ENCODE data around the gene SIGLEC12. TPM values are rescaled to one million over a fixed set of nuclear protein-coding genes. Genes with fewer than 3 reads are reported as not detected.

Gene SIGLEC12
- total RNA-seq, 1 donor from 2014 or later: not detected

- peaks cover 3% of the 10 kb centered on the region for H3K9me3 Mint-ChIP-seq
- H3K4me1 Mint-ChIP-seq: no peaks in the 10 kb centered on the region
- no peak overlapping the region for H3K4me3 Mint-ChIP-seq
- DNase-seq (ENCODE audit: low read depth, low spot score): no peak
- peaks cover 57% of the 10 kb centered on the region for H3K27me3 Mint-ChIP-seq (ENCODE audit: low read depth)
- no peak overlapping the region for H3K27ac Mint-ChIP-seq (ENCODE audit: unreplicated experiment)
- no peaks in the 10 kb centered on the region for H3K36me3 Mint-ChIP-seq (ENCODE audit: low read depth)
- no peak for TF ChIP-seq CTCF (conservative IDR thresholded peaks at IDR 0.05)
Measured at GRCh38 chr19:51521357-51521756, 19.8 kb upstream of the SIGLEC12 start.

GRCh38 chr19:51520728-51521127 is 19.1 kb upstream of the SIGLEC12 start:
- no peaks in the 10 kb centered on the region for H3K36me3 Mint-ChIP-seq (ENCODE audit: low read depth)
- no peak for TF ChIP-seq CTCF (conservative IDR thresholded peaks at IDR 0.05)
- no peaks in the 10 kb centered on the region for H3K4me1 Mint-ChIP-seq
- H3K4me3 Mint-ChIP-seq: no peak overlapping the region
- no peak for DNase-seq (ENCODE audit: low read depth, low spot score)
- no peak overlapping the region for H3K27ac Mint-ChIP-seq (ENCODE audit: unreplicated experiment)
- peaks cover 3% of the 10 kb centered on the region for H3K9me3 Mint-ChIP-seq
- H3K27me3 Mint-ChIP-seq (ENCODE audit: low read depth): peaks cover 56% of the 10 kb centered on the region

DNA sequence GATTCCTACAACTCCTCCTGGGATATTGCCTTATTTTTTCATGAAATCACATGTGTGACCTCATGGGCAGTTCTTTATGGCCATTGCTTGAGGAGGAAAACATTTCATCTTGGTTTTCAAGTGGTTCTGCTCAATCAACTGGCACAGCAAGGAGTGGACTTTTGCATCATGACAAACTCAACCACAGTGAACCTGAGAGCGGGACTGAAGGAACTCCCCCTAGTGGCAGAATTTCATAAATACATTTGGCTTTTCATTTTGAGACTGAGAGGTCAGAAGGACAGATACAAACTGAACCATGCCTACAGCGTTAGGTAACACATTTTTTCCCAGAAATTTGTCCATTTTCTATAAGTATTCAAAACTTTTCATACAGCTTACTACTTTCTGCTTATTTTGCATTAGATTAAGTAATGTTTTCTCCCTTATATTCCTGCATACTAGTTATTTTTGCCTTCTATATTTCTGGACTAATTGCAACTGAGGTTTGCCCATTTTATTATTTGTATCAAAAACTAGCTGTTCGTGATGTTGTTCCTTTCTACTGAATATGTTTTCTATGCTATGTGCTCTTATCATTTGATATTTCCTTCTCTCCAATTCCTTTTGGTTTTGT is 13.4 kb upstream of the SIGLEC12 start:
- Mint-ChIP-seq H3K36me3 (ENCODE audit: low read depth) (no peaks in the 10 kb centered on the region), H3K27me3 (ENCODE audit: low read depth) (peaks cover 65% of the 10 kb centered on the region), H3K4me1 (no peaks in the 10 kb centered on the region), H3K9me3 (peaks cover 3% of the 10 kb centered on the region), H3K4me3 (no peak overlapping the region), H3K27ac (ENCODE audit: unreplicated experiment) (no peak overlapping the region)
- peak; percentile 80 for TF ChIP-seq CTCF (conservative IDR thresholded peaks at IDR 0.05)
- peak; percentile 6 for DNase-seq (ENCODE audit: low read depth, low spot score)

- peaks cover 67% of the 10 kb centered on the region for H3K27me3 Mint-ChIP-seq (ENCODE audit: low read depth)
- DNase-seq (ENCODE audit: low read depth, low spot score): no peak
- TF ChIP-seq CTCF (conservative IDR thresholded peaks at IDR 0.05): no peak
- no peak overlapping the region for H3K27ac Mint-ChIP-seq (ENCODE audit: unreplicated experiment)
- H3K36me3 Mint-ChIP-seq (ENCODE audit: low read depth): no peaks in the 10 kb centered on the region
- H3K9me3 Mint-ChIP-seq: peaks cover 3% of the 10 kb centered on the region
- no peaks in the 10 kb centered on the region for H3K4me1 Mint-ChIP-seq
- no peak overlapping the region for H3K4me3 Mint-ChIP-seq
Measured at GRCh38 chr19:51513968-51514367, 12.4 kb upstream of the SIGLEC12 start.

GRCh38 chr19:51511353-51511752 is 9.8 kb upstream of the SIGLEC12 start:
- Mint-ChIP-seq H3K27me3 (ENCODE audit: low read depth) (peaks cover 70% of the 10 kb centered on the region), H3K4me3 (no peak overlapping the region), H3K4me1 (no peaks in the 10 kb centered on the region), H3K36me3 (ENCODE audit: low read depth) (no peaks in the 10 kb centered on the region), H3K27ac (ENCODE audit: unreplicated experiment) (no peak overlapping the region), H3K9me3 (no peaks in the 10 kb centered on the region)
- peak; percentile 44 for TF ChIP-seq CTCF (conservative IDR thresholded peaks at IDR 0.05)
- no peak for DNase-seq (ENCODE audit: low read depth, low spot score)
